ENCODE results near the gene LMO3. TPM values are rescaled to one million over a fixed set of nuclear protein-coding genes. Genes with fewer than 3 reads are reported as not detected.

LMO3 gene
- total and polyA plus RNA-seq, 2 of the 8 experiments (the other 6 are each of a cell fraction or from before 2014, with no cell fraction given), result 4.7 to 16.7 TPM

DNA sequence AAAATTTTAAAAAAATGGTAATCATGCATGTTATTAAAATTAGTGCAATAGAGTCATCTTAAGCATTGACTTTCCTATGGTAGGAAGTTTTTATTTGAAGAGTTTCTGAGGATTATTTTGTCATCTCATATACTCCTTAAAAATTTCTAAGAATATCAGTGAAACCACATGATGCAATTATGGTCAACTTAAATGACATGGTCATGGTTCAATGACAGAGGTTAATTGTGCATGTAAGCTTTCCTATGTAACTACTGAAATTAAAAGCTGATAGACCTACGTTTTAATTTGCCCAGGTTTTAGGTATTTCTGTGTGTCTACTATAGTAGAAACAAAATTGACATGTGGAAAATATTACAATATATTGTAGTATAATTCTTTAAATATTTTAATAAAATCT lies 21.0 kb upstream of the LMO3 start:
- H3K36me3 ChIP-seq (ENCODE audit: control insufficient read depth in 2 of 4, insufficient read depth in 4 of 4, low read length in 3 of 4), result no peaks in the 10 kb centered on the region
- H4K5ac ChIP-seq (ENCODE audit: insufficient read length, low read depth, low read length), result no peak overlapping the region
- H2BK12ac ChIP-seq (ENCODE audit: low read depth, low read length), result no peak overlapping the region
- no peak overlapping the region for H3K4me2 ChIP-seq (ENCODE audit: insufficient read depth in 1 of 2, low read depth in 2 of 2, low read length in 2 of 2)
- ChIA-PET POLR2A (ENCODE audit: partially characterized antibody) (no interaction called here), CTCF (ENCODE audit: partially characterized antibody) (interaction anchor here (1.7 kb wide), 1 partner anchor 26 kb away, joined by 3 read pairs; no protein-coding TSS in a partner anchor)
- H3K79me2 ChIP-seq (ENCODE audit: control insufficient read depth in 1 of 2, insufficient read depth in 2 of 2, low read length in 2 of 2), result no peaks in the 10 kb centered on the region
- no peaks in the 10 kb centered on the region for H3K23me2 ChIP-seq (ENCODE audit: low read depth, low read length)
- no peak overlapping the region for H2BK20ac ChIP-seq (ENCODE audit: low read length)
- H3K56ac ChIP-seq (replicated peaks; ENCODE audit: insufficient read length, low read depth, low read length), result no peak overlapping the region
- no peaks in the 10 kb centered on the region for H3K79me1 ChIP-seq (ENCODE audit: low read depth, low read length)
- no peaks in the 10 kb centered on the region for H3K9me3 ChIP-seq (ENCODE audit: insufficient read depth in 2 of 2, low read depth in 1 of 2, low read length in 1 of 2)
- no peaks in the 10 kb centered on the region for H3K4me1 ChIP-seq (replicated peaks in 1 of 4; ENCODE audit: control insufficient read depth in 3 of 4, insufficient read depth in 4 of 4, low read length in 3 of 4)
- no peak overlapping the region for H3K23ac ChIP-seq (ENCODE audit: insufficient read length)
- H3K27me3 ChIP-seq (replicated peaks in 1 of 4; ENCODE audit: control insufficient read depth in 3 of 4, extremely low read depth in 1 of 4, insufficient read depth in 3 of 4, low read length in 3 of 4), result no peaks in the 10 kb centered on the region
- no peak overlapping the region for H2AK5ac ChIP-seq (ENCODE audit: low read depth, low read length)
- H2BK15ac ChIP-seq (ENCODE audit: low read length), result no peak overlapping the region
- DNase-seq (ENCODE audit: low read depth in 1 of 2, low spot score in 2 of 2), result no peak
- no peak for FAIRE-seq
- no peak overlapping the region for H4K91ac ChIP-seq (replicated peaks; ENCODE audit: insufficient read length, low read length)
- no peak overlapping the region for H2BK5ac ChIP-seq (ENCODE audit: low read depth, low read length)
- no peak overlapping the region for H3K9ac ChIP-seq (replicated peaks in 1 of 4; ENCODE audit: extremely low read depth in 1 of 4, low read depth in 3 of 4, low read length in 3 of 4)
- H3K4ac ChIP-seq (replicated peaks; ENCODE audit: insufficient read length, low read depth, low read length), result no peak overlapping the region
- no peak overlapping the region for H3K4me3 ChIP-seq (ENCODE audit: extremely low read depth in 1 of 4, insufficient read depth in 2 of 4, low read depth in 3 of 4, low read length in 4 of 4)
- H2BK120ac ChIP-seq (replicated peaks; ENCODE audit: low read depth, low read length), result no peak overlapping the region
- H3K27ac ChIP-seq (ENCODE audit: low read depth, low read length), result no peak overlapping the region
- H3K18ac ChIP-seq (ENCODE audit: extremely low read depth, low read length), result no peak overlapping the region
- no peak overlapping the region for H2AFZ ChIP-seq (ENCODE audit: low read length)
- WGBS, 2 experiments (ENCODE audit: extremely low coverage in 1 of 2, insufficient coverage in 1 of 2, insufficient read length in 1 of 2, insufficient replicate concordance in 2 of 2, low coverage in 1 of 2, low lambda C conversion rate in 2 of 2, missing lambda C conversion rate in 1 of 2), result 95% methylated on average over 1 of the region's 1 CpG; no CpG with 5 or more reads in 1 of the 2 experiments
- no peaks in the 10 kb centered on the region for H4K20me1 ChIP-seq (replicated peaks in 1 of 2; ENCODE audit: control insufficient read depth in 1 of 2, insufficient read depth in 2 of 2, low read length in 2 of 2)
- no peak overlapping the region for H4K8ac ChIP-seq (ENCODE audit: extremely low read depth, insufficient read depth, low read length)
- H3K14ac ChIP-seq (ENCODE audit: insufficient read length), result no peak overlapping the region
- TF ChIP-seq KDM4A (IDR thresholded peaks at IDR 0.05; ENCODE audit: low read depth, low read length, severe bottlenecking) (no peak), SIX5 (IDR thresholded peaks at IDR 0.05; ENCODE audit: low read depth, low read length) (no peak), JUN (IDR thresholded peaks at IDR 0.05; ENCODE audit: low read depth, low read length) (no peak), YY1 (IDR thresholded peaks at IDR 0.05; ENCODE audit: low read depth, low read length) (no peak), SP1 (IDR thresholded peaks at IDR 0.05; ENCODE audit: low read depth, low read length) (no peak), ATF2 (IDR thresholded peaks at IDR 0.05; ENCODE audit: low read length) (no peak), POU5F1 (IDR thresholded peaks at IDR 0.05; ENCODE audit: low read depth, low read length) (no peak), RNF2 (IDR thresholded peaks at IDR 0.05; ENCODE audit: borderline replicate concordance, low read depth, low read length, missing control alignments, poor library complexity, severe bottlenecking) (no peak), NANOG (IDR thresholded peaks at IDR 0.05; ENCODE audit: insufficient read depth, low read depth, low read length, poor library complexity, severe bottlenecking) (no peak)
- TF ChIP-seq, protein P1, sequence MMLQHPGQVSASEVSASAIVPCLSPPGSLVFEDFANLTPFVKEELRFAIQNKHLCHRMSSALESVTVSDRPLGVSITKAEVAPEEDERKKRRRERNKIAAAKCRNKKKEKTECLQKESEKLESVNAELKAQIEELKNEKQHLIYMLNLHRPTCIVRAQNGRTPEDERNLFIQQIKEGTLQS (IDR thresholded peaks at IDR 0.05; ENCODE audit: insufficient read depth, low read depth, low read length), result no peak
- TF ChIP-seq, protein P2, sequence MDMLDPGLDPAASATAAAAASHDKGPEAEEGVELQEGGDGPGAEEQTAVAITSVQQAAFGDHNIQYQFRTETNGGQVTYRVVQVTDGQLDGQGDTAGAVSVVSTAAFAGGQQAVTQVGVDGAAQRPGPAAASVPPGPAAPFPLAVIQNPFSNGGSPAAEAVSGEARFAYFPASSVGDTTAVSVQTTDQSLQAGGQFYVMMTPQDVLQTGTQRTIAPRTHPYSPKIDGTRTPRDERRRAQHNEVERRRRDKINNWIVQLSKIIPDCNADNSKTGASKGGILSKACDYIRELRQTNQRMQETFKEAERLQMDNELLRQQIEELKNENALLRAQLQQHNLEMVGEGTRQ (IDR thresholded peaks at IDR 0.05; ENCODE audit: low read length), result no peak

All from H1 (cell line).